ENCODE data around the gene TACC2. TPM values are rescaled to one million over a fixed set of nuclear protein-coding genes. Genes with fewer than 3 reads are reported as not detected.
A peak's percentile ranks its signal among the peaks of the same experiment; 100 is the strongest.

The TACC2 gene, protein sequence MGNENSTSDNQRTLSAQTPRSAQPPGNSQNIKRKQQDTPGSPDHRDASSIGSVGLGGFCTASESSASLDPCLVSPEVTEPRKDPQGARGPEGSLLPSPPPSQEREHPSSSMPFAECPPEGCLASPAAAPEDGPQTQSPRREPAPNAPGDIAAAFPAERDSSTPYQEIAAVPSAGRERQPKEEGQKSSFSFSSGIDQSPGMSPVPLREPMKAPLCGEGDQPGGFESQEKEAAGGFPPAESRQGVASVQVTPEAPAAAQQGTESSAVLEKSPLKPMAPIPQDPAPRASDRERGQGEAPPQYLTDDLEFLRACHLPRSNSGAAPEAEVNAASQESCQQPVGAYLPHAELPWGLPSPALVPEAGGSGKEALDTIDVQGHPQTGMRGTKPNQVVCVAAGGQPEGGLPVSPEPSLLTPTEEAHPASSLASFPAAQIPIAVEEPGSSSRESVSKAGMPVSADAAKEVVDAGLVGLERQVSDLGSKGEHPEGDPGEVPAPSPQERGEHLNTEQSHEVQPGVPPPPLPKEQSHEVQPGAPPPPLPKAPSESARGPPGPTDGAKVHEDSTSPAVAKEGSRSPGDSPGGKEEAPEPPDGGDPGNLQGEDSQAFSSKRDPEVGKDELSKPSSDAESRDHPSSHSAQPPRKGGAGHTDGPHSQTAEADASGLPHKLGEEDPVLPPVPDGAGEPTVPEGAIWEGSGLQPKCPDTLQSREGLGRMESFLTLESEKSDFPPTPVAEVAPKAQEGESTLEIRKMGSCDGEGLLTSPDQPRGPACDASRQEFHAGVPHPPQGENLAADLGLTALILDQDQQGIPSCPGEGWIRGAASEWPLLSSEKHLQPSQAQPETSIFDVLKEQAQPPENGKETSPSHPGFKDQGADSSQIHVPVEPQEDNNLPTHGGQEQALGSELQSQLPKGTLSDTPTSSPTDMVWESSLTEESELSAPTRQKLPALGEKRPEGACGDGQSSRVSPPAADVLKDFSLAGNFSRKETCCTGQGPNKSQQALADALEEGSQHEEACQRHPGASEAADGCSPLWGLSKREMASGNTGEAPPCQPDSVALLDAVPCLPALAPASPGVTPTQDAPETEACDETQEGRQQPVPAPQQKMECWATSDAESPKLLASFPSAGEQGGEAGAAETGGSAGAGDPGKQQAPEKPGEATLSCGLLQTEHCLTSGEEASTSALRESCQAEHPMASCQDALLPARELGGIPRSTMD (N-terminal part only)
- total RNA-seq = 100 to 1,000 TPM in 1 of 5 donors, 10 to 100 TPM in 4; 35.2 to 102 (median 73.7) TPM
- 10 to 100 TPM; 29.0 to 49.1 (median 44.4) TPM for polyA plus RNA-seq
- long read RNA-seq, donor 1, partial matches to known transcripts = 7 of 8 reads
- long read RNA-seq, donor 1, other reads (novel, unspliced or antisense) = 0 of 8 reads
- long read RNA-seq, donor 2, partial matches to known transcripts = 8 of 10 reads
- long read RNA-seq, donor 2, other reads (novel, unspliced or antisense) = 0 of 10 reads
- long read RNA-seq, donor 3, partial matches to known transcripts = 0 of 2 reads
- long read RNA-seq, donor 3, other reads (novel, unspliced or antisense) = 0 of 2 reads
- long read RNA-seq, donor 4 = 0 reads
- long read RNA-seq, donor 5, partial matches to known transcripts = 0 of 3 reads
- long read RNA-seq, donor 5, other reads (novel, unspliced or antisense) = 0 of 3 reads
- long read RNA-seq, donor 6, partial matches to known transcripts = 17 of 22 reads
- long read RNA-seq, donor 6, other reads (novel, unspliced or antisense) = 5 of 22 reads
- long read RNA-seq, donor 7, transcript TACC2-205 (13 exons, 3,281 nt) = major isoform, 11 of 28 reads
- long read RNA-seq, donor 7, partial matches to known transcripts = 10 of 28 reads
- long read RNA-seq, donor 7, other reads (novel, unspliced or antisense) = 5 of 28 reads
- long read RNA-seq, donor 8, partial matches to known transcripts = 9 of 10 reads
- long read RNA-seq, donor 8, other reads (novel, unspliced or antisense) = 0 of 10 reads
- long read RNA-seq, donor 9 = 0 reads
- long read RNA-seq, donor 10, partial matches to known transcripts = 0 of 3 reads
- long read RNA-seq, donor 10, other reads (novel, unspliced or antisense) = 0 of 3 reads

DNA sequence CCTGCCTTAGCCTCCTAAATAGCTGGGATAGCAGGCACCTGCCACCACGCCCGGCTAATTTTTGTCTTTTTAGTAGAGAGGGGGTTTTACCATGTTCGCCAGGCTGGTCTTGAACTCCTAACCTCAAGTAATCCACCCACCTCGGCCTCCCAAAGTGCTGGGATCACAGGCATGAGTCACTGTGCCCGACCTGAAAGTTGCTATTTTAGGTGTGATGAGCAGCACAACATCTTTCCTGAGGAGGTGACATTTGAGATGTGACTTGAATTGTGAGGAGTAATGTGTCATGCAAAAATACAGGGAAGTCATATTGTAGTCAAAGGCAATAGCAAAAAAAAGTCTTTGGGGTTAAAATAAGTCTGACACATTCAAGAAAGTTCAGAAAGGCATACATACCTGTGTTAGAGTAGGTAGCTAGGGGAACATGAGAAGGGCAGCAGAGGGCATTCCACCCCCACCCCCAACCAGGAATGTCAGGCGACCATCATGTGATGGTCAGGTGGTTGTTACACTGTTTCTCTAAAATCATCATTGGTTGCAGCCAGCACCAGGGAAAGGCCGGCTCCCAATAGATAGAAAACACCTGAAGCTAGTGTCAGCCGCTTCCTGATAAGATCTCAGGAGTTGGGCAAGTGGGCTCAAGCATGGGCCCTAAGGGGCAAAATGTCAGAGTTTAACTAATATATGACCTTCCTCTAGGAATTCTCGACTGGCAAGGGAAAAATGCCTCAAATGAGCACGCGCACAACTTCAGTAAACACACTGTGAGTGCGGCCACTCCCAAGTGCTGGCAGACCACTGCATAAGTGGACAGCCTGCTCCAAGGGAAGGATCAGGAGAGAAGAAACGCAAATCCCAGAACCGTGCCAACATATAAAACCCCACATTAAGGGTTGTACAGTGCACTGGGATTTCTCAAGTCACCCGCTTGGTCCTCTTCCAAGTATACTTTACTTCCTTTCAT is at the start of gene TACC2:
TACC2 (plus strand) TSS at position 803 of the 964 bp plus-strand sequence. CDS start 32,819 bp downstream, outside the sequence.
- 77 to 86% (median 83%) methylated on average over 15 of the region's 15 CpGs for WGBS, 5 donors
- intact Hi-C loops (cut with DNase I; ENCODE audit: low total_unique reads) = no loop called here
- no peak within 1 kb of the TSS for H3K4me3 ChIP-seq

DNA sequence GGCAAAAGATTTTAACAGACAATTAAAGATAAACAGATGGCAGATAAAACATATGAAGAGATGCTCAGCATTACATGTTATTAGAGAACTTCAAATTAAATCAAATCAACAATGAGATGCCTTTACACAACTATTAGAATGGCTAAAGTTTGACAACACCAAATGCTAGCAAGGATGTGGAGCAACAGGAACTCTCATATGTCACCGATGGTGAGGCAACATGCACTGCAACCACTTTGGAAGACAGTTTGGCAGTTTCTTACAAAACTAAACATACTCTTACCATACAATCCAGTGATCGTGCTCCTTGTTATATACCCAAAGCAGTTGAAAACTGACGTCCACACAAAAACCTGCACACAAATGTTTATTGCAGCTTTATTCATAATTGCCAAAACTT is 47.4 kb upstream of the TACC2 start:
- no peak overlapping the region for H3K4me3 ChIP-seq
- H3K27me3 ChIP-seq = no peaks in the 10 kb centered on the region
- H3K36me3 ChIP-seq = no peaks in the 10 kb centered on the region
- no peak for DNase-seq
- intact Hi-C loops (cut with DNase I; ENCODE audit: low total_unique reads) = no loop called here
- H3K4me1 ChIP-seq = peaks cover 0 to 9% (median 0%) of the 10 kb centered on the region in 4 donors
- H3K9me3 ChIP-seq = no peaks in the 10 kb centered on the region
- TF ChIP-seq EP300 (IDR thresholded peaks at IDR 0.05) (no peak), POLR2AphosphoS5 (IDR thresholded peaks at IDR 0.05) (no peak)
- no peak overlapping the region for H3K27ac ChIP-seq
- WGBS, 5 donors = 75 to 89% (median 84%) methylated on average over 3 of the region's 3 CpGs

More for the DNA sequence above, at the start of gene TACC2:
- H3K4me1 ChIP-seq = peaks cover 7 to 29% (median 14%) of the 10 kb centered on the region in 4 donors
- TF ChIP-seq, protein P1, sequence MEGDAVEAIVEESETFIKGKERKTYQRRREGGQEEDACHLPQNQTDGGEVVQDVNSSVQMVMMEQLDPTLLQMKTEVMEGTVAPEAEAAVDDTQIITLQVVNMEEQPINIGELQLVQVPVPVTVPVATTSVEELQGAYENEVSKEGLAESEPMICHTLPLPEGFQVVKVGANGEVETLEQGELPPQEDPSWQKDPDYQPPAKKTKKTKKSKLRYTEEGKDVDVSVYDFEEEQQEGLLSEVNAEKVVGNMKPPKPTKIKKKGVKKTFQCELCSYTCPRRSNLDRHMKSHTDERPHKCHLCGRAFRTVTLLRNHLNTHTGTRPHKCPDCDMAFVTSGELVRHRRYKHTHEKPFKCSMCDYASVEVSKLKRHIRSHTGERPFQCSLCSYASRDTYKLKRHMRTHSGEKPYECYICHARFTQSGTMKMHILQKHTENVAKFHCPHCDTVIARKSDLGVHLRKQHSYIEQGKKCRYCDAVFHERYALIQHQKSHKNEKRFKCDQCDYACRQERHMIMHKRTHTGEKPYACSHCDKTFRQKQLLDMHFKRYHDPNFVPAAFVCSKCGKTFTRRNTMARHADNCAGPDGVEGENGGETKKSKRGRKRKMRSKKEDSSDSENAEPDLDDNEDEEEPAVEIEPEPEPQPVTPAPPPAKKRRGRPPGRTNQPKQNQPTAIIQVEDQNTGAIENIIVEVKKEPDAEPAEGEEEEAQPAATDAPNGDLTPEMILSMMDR (IDR thresholded peaks at IDR 0.05) = no peak
- no peak for TF ChIP-seq POLR2A (IDR thresholded peaks at IDR 0.05)
- no peak for TF ChIP-seq POLR2AphosphoS5 (IDR thresholded peaks at IDR 0.05)
- H3K36me3 ChIP-seq = no peaks in the 10 kb centered on the region
- H3K27me3 ChIP-seq = no peaks in the 10 kb centered on the region
- H3K27ac ChIP-seq = peak within 1 kb of the TSS; percentile 39 to 75 (median 51)
- DNase-seq = no peak
- peaks cover 0 to 14% (median 7%) of the 10 kb centered on the region in 4 donors for H3K9me3 ChIP-seq

DNA sequence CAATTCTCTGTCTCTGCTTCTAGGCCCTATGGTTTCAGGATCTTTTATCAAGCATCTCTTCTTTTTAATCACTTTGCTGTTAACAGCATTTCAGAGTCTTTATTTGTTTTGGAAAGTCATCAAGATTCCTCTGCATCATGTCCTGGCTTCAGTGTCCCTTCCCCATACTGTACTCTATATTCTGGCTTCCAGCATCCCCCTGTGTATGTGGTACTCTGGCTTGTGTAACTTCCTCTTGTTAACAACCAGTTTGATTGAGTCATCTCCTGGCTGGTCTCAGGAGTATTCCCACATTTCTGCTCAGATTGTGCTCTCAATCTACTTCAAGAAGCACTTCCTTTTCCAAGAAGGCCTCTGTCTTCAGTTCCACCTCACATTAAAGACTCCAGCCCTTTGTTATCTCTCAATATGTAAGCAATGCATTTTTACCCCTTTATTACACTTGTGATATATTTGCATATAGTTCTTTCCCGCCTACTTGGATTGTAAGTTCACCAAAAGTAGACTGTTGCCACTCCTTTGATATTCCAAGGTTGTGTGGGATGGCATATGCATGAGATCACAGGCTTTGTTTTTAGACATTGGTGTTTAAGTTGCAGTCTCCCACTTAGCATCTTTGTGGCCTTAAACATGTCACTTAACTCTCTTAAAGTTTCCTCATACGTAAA is 46.1 kb upstream of the TACC2 start:
- peak overlapping the region in 1 of 5 donors; percentile 45 for H3K27ac ChIP-seq
- H3K27me3 ChIP-seq = no peaks in the 10 kb centered on the region
- no peaks in the 10 kb centered on the region for H3K9me3 ChIP-seq
- intact Hi-C loops (cut with DNase I; ENCODE audit: low total_unique reads) = no loop called here
- H3K36me3 ChIP-seq = no peaks in the 10 kb centered on the region
- no peak overlapping the region for H3K4me3 ChIP-seq
- 47 to 89% (median 69%) methylated on average over 2 of the region's 2 CpGs for WGBS, 5 donors
- peaks cover 0 to 9% (median under 1%) of the 10 kb centered on the region in 4 donors for H3K4me1 ChIP-seq
- TF ChIP-seq POLR2A (IDR thresholded peaks at IDR 0.05) (no peak), EP300 (IDR thresholded peaks at IDR 0.05) (no peak), POLR2AphosphoS5 (IDR thresholded peaks at IDR 0.05) (peak in 1 of 3 donors; percentile 34)
- TF ChIP-seq, protein P1 (IDR thresholded peaks at IDR 0.05) = no peak
- DNase-seq = peak in 1 of 2 donors; percentile 67
